Hematopoietic multipotent progenitor cell treated with erythropoietin and hydrocortisone succinate and interleukin-3 and kit ligand, for 6 days (in vitro differentiated cells): ENCODE data around the gene KCNB1.

ENCODE experiments used
- DNase-seq: peaks from one replicate; pipeline ENCODE4 v3.0.0-alpha.2; 2015

The KCNB1 gene

DNA sequence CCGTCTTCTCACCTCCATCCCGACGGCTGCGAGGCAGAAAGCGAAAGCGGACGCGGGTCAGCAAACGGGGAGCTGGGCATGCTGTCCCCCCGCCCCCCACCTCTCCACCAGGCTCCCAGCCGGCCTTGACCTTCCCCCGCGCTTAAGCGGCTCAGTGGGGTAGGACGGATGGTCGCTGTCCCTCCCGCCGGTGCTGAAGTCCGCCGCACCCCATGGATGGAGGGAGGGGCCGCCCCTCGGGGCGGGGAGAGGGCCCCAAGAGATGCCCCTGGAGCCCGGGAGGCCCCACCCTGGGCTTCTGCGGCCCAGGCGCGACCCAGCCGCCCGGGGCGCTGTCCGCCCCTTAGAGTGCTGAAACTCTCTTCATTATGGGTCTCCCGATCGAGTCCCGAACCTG lies at the start of gene KCNB1:
TSS of gene KCNB1 (minus strand) at position 48 of the 397 bp plus-strand sequence. CDS start 188 bp downstream, outside the sequence.
- peak; percentile 65 for DNase-seq

DNA sequence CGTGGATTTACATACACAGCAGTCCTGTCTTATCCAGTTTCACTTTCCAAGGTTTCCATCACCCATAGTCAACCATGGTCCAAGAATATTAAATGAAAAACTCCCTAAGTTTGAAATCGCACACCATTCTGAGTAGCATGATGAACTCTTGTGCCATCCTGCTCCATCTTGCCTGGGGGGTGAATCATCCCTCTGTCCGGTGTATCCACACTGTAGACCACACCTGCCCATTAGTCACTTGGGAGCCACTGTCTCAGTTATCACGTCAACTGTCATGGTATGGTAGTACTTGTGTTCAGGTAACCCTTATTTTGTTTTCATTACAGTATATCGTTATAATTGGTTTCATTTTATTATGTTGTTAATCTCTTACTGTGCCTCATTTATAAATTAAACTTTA lies 47.0 kb upstream of the KCNB1 start:
- no peak for DNase-seq

- DNase-seq, result no peak
Observed at GRCh38 chr20:49526568-49526967, 44.1 kb upstream of the KCNB1 start.

- DNase-seq, result no peak
Observed at GRCh38 chr20:49526056-49526455, 43.6 kb upstream of the KCNB1 start.

GRCh38 chr20:49523767-49524360 lies 41.4 kb upstream of the KCNB1 start:
- no peak for DNase-seq

- no peak for DNase-seq
Observed at GRCh38 chr20:49521356-49521755, 38.9 kb upstream of the KCNB1 start.

DNA sequence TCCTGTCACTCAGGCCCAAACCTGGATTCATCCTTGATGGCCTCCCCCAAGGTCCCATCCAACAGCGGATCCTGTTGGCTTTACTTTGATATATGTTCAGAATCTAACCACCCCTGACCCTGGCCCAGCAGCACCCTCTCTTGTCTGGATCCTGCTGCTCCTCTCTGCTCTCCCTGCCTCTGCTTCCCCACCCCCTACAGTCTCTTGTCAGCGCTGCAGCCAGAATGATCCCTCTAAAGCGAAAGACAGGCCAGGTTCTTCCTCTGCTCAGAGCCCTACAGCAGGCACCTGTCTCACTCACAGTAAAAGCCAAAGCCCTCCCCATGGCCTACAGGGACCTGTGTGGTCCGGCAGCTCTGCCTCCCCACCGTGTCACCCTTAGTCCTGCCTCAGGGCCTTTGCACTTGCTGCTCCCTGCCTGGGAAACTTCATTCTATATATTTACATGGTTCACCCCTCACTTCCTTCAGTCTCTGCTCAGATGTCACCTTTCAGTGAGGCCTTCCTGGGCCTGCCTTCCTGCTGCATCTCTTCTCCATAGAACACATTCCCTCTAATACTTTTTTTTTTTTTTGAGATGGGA lies 37.4 kb upstream of the KCNB1 start:
- DNase-seq, result peak; percentile 7

- DNase-seq, result no peak
Observed at GRCh38 chr20:49519212-49519712, 36.8 kb upstream of the KCNB1 start.

- no peak for DNase-seq
Observed at GRCh38 chr20:49518576-49518975, 36.1 kb upstream of the KCNB1 start.

DNA sequence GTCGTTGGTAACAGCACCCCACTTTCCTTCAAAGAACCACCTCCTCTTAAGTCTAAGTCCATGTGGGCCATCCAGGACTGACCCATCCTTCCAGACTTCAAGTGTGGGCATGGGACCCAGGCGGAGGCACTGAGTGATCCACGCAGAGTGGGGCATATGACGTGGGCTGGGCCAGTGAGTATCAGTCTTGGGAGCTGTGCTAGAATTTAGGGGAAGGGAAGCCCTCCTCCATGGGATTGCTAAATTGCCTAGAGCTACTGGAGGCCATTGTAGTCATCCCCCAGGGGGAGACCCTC lies 35.3 kb upstream of the KCNB1 start:
- no peak for DNase-seq

- DNase-seq, result no peak
Observed at GRCh38 chr20:49516916-49517804, 34.7 kb upstream of the KCNB1 start.

DNA sequence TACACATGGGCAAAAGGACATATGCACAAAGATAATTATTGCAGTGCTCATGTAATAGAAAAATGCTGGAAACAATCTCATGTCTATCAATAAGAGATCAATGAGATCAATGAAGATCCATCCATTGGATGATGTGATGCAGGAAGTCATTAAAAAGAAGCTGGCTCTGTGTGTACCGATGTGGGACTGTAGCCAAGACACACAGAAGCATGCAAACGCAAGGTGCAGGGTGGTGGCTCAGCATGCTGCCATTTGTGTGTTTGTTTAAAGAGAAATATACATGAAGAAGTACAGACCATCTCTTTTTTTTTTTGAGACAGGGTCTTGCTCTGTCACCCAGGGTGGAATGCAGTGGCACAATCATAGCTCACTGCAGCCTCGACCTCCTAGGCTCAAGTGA lies 33.1 kb upstream of the KCNB1 start:
- DNase-seq, result no peak

DNA sequence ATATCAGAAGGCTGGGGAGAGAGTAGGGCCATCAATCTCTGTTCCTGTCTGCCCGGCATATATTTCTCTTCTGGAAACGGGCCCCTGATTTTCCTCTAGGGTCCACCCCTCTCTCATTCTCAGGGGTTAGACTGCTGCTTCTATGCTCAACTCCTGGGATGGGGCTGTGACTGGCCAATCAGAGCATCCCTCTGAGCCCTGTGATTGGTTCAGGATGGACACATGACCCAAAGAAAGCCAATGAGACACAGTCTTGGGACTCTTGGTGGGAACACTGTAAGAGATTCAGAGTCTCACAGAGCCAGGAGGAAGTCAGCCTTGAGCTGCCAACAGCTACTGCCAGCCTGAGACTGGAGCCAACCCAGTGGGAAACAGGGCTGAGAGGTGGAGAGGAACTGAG lies 31.0 kb upstream of the KCNB1 start:
- DNase-seq, result no peak

GRCh38 chr20:49513009-49513408 lies 30.5 kb upstream of the KCNB1 start:
- DNase-seq, result no peak

DNA sequence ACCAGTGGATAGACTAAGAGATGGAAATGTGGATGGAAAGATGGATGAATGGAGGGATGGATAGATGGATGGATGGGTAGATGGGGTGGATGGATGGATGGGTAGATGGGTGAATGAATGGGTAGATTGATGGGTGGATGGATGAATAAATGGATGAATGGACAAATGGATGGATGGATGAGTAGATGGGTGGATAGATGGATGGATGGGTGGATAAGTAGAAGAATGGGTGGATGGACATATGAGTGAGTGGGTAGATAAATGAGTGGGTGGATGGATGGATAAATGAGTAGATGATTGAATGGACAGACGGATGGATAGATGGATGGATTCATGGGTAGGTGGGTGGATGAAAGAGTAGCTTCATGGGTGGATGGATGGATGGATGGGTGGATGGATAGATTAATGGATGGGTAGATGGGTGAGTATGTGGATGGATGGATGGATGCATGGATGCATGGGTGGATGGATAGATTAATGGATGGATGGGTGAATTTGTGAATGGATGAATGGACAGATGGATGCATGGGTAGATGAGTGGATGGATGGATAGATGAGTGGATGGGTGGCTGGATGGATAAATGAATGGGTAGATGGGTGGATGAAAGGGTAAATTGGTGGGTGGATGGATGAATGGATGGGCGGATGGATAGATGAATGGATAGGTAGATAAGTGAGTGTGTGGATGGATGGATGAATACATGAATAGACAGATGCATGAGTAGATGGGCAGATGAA lies 29.5 kb upstream of the KCNB1 start:
- DNase-seq, result no peak

DNA sequence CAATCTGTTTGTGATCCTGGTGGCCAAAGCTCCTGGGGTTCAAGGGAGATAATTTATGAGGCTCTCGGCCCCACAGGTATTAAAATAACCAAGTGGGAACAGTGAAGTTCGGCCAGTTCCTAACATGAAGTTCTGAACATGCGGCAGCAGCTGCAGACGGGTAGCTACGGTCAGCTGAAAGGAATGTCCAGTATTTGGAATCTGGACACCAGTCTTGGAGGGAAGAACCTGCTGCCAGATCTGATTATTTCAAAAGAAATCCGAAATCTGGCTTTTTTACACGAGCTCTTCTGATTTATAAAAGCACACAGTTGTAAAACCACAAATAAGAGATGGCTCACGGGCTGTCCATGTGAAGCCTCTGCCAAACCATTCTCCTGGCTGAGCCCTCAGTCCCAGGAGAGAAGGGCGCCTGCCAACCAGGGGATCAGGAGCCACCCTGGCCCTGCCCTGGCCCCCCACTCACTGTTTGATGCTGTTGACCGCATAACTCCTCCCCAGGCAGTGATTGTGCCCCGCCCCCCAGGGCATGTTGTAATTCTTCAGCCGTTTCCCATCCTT lies 28.2 kb upstream of the KCNB1 start:
- no peak for DNase-seq

DNA sequence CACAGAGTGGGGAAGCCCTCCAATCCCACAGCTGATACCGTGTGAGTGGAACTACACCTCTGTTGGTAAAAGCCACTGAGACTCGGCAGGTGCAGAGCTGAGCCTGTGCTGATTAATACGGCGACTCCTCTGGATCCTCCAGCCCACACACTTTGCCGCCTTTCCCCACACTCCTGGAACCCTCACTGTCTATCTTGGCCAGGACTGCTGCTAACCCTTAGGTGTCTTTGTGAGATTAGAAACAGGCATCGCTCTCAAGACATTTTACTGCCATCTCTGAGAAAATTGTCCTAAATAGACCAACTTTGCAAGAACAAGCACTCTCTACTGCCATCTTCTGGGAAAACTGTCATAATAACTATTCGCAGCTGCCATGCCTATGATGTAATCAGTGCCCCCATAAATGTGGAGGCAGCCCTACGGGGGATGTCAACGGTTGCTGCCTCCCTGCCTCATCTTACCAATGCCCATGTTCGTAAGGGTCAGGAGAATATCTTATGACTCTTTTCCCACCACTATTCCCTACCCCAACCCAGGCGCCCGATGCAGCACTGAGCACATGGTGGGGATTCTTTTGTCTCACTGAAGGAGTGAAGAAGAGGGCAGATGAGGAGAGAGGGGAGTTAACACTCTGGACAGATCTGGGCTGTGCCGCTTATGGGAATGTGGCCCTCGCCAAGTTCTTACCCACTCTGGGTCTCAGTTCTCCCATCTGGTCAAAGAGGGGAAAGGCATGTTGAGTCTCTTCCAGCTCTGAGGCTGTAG lies 26.1 kb upstream of the KCNB1 start:
- DNase-seq, result peak; percentile 81

GRCh38 chr20:49507741-49508434 lies 25.4 kb upstream of the KCNB1 start:
- DNase-seq, result no peak

DNA sequence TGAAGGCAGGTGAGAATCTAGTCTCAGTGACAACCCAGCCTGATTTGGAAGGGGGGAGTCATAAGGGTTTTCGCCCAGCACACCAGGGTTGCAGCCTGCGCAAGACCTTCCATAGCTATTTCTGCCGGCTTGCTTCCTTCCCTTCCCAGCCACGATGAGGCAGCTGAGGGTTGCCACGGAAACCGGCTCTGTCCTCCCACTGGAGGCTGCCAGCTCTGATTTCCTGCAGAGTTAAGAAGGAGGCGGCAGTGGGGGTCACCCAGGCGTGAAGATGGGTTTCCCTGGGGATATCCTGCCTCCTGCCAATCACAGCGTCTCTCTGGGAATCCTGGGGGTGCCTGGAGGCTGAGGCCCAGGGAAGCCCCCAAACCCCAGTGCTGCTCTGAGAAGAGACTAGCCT lies 23.1 kb upstream of the KCNB1 start:
- DNase-seq, result no peak

- DNase-seq, result no peak
Observed at GRCh38 chr20:49503176-49503575, 20.7 kb upstream of the KCNB1 start.

DNA sequence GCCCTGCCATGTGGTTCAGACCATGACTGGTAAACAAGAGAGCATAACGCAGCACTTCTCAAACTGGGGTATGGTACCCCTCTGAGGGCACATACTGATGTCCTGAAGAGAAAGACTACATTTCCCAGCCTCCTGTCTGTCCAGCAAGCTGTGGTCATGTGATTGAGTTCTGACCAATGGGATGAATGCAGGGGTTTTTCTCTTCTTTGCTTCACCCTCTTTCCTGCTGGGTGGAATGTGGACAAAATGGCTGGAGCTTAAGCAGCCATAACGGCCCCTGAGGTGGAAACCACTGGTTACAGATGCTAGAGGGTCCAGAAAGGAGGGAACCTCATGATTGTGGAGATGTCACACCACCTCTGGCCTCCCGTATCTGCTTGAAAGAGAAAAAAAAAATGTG lies 19.4 kb upstream of the KCNB1 start:
- peak; percentile 36 for DNase-seq

DNA sequence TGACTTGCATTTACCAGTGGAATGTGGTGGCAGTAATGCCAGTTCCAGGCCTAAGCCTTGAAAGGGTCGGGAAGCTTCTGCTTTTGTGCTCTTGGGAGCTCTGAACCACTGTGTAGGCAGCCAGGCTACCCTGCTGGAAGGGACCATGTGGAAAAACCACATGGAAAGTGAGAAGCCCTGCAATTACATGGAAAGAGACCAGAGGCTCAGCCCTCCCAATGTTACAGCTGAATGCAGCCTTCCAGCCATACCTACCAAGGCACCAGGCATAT lies 14.9 kb upstream of the KCNB1 start:
- no peak for DNase-seq
